Erythroblast (primary cell): ENCODE results near the gene SPATC1L.

Experiments
- GATA1 ChIP-seq: IDR thresholded peaks from 2 replicates; pipeline ENCODE4 v1.6.1; 2011; ENCODE audit warnings: low read depth, mild to moderate bottlenecking, control low read depth, low read length, moderate library complexity
- POLR2A ChIP-seq: IDR thresholded peaks from 2 replicates; pipeline ENCODE4 v1.6.1; 2011; ENCODE audit warnings: mild to moderate bottlenecking, low read length

GRCh38 chr21:46159390-46159789, 24.9 kb downstream of the SPATC1L start:
- TF ChIP-seq POLR2A: no peak
- TF ChIP-seq GATA1: no peak
